Measurements from ENCODE around the gene TAB2.

GRCh38 chr6:149449831-149450678 is 132.5 kb downstream of the TAB2 start:
- TF ChIP-seq OSR1 (CRISPR knock-in tag; IDR thresholded peaks at IDR 0.05) (no peak), PPARA (CRISPR knock-in tag; IDR thresholded peaks at IDR 0.05; ENCODE audit: borderline replicate concordance) (no peak), RARB (CRISPR knock-in tag; IDR thresholded peaks at IDR 0.05) (no peak), ZFP3 (CRISPR knock-in tag; IDR thresholded peaks at IDR 0.05) (no peak), ZC3H10 (CRISPR knock-in tag; IDR thresholded peaks at IDR 0.05) (no peak)

Data from SK-N-SH treated with all-trans-retinoic acid at 6 μM for 48 hours (cell line).